Parathyroid adenoma (tissue), 2 donors: Measurements from ENCODE around the gene DOCK4.

Source experiments
- H2AFZ ChIP-seq: fragments of 300-600 bp; sonication (generic); one replicate; pipeline ENCODE4 v1.7.0; 2017; ENCODE audit warnings: antibody characterized with exemption, mild to moderate bottlenecking
- H3K27ac ChIP-seq: fragments of 300-600 bp; sonication (generic); one replicate; pipeline ENCODE4 v1.7.0; 2017
- H3K27me3 ChIP-seq: fragments of 300-600 bp; sonication (generic); one replicate; pipeline ENCODE4 v1.7.0; 2017; ENCODE audit warnings: low read length; ENCODE audit not compliant: control insufficient read depth, insufficient read depth
- H3K36me3 ChIP-seq: fragments of 300-600 bp; sonication (generic); one replicate; pipeline ENCODE4 v1.7.0; 2017; ENCODE audit warnings: low read length; ENCODE audit not compliant: control insufficient read depth, insufficient read depth
- H3K4me1 ChIP-seq: fragments of 300-600 bp; sonication (generic); one replicate; pipeline ENCODE4 v1.7.0; 2017; ENCODE audit warnings: control low read depth
- H3K4me2 ChIP-seq: fragments of 300-600 bp; sonication (generic); one replicate; pipeline ENCODE4 v1.7.0; 2017; ENCODE audit warnings: low read length
- H3K4me3 ChIP-seq: fragments of 300-600 bp; sonication (generic); one replicate; pipeline ENCODE4 v1.7.0; 2017; ENCODE audit warnings: low read depth, low read length
- H3K79me2 ChIP-seq: fragments of 300-600 bp; sonication (generic); one replicate; pipeline ENCODE4 v1.7.0; 2017; ENCODE audit warnings: control low read depth
- H3K9ac ChIP-seq: fragments of 300-600 bp; sonication (generic); one replicate; pipeline ENCODE4 v1.7.0; 2017; ENCODE audit warnings: mild to moderate bottlenecking
- H3K9me3 ChIP-seq: fragments of 300-600 bp; sonication (generic); one replicate; pipeline ENCODE4 v1.7.0; 2017; ENCODE audit warnings: low read length; ENCODE audit not compliant: control insufficient read depth
- TF ChIP-seq, protein P1 (sequence below): fragments of 300-600 bp; sonication (generic); IDR thresholded peaks from one replicate; pipeline ENCODE4 v1.7.0; 2017; ENCODE audit warnings: antibody characterized with exemption, mild to moderate bottlenecking
- donor health status: primary hyperparathyroidism.

Gene DOCK4

DNA sequence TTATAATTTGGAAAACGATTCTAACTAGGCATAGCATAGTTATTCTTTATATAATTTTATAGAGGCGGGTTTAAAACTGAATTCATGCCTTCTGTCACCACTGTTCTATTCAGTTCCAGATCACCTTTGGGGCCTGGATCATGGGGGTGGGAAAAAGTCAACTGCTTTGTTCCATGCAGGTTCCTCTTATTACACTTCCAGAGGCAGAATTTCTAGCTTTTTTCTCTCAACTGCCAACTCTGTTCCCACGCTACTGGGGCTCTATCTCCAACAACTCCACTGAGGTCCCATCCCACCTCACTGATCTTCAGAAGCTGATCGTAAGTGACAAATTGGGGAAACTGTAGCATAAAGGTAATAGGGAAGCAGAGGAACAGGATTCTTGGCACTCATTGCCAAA lies 360.3 kb downstream of the DOCK4 start:
- H3K9me3 ChIP-seq: no peaks in the 10 kb centered on the region
- no peaks in the 10 kb centered on the region for H3K4me1 ChIP-seq
- H3K27me3 ChIP-seq: no peaks in the 10 kb centered on the region
- H2AFZ ChIP-seq: no peak overlapping the region
- H3K79me2 ChIP-seq: no peaks in the 10 kb centered on the region
- H3K4me3 ChIP-seq: no peak overlapping the region
- H3K27ac ChIP-seq: no peak overlapping the region
- no peak overlapping the region for H3K4me2 ChIP-seq
- no peaks in the 10 kb centered on the region for H3K36me3 ChIP-seq
- H3K9ac ChIP-seq: no peak overlapping the region
- TF ChIP-seq, protein P1, sequence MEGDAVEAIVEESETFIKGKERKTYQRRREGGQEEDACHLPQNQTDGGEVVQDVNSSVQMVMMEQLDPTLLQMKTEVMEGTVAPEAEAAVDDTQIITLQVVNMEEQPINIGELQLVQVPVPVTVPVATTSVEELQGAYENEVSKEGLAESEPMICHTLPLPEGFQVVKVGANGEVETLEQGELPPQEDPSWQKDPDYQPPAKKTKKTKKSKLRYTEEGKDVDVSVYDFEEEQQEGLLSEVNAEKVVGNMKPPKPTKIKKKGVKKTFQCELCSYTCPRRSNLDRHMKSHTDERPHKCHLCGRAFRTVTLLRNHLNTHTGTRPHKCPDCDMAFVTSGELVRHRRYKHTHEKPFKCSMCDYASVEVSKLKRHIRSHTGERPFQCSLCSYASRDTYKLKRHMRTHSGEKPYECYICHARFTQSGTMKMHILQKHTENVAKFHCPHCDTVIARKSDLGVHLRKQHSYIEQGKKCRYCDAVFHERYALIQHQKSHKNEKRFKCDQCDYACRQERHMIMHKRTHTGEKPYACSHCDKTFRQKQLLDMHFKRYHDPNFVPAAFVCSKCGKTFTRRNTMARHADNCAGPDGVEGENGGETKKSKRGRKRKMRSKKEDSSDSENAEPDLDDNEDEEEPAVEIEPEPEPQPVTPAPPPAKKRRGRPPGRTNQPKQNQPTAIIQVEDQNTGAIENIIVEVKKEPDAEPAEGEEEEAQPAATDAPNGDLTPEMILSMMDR: no peak

DNA sequence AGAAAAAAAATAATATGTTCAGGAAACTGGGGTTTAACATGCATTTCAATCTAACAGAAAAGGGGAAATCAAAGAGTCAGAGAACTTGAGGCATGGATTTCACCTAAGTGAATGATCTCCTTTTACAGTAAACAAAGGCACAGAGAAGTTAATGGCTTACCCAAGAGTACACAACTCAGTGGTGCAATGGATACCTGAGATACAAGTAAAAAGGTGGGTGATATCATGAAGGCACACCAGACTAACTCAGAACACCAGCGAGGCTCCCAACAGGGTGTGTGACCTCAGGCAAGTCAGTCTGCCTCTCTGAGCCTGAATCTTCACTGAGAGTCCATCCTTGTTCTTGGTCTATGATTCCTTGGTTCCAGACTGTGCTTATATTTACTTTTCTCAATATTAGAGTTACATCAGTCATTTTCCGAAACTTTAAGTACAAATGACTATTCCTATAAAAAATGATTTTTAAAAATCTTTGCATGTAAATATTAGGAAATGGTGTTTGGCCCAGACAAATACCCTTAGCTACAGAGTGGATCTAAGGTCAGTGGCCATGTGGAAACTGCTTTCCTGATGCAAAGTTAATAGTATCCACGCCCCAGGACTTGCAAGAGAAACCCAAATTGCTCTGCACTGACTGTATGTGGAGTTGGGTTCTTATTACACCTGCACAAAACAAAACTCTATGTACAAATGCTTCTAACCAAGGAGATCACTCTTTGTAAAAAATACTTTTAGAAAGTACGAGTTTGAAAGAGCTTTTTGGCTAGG lies 361.1 kb downstream of the DOCK4 start:
- no peaks in the 10 kb centered on the region for H3K4me1 ChIP-seq
- H3K27ac ChIP-seq: no peak overlapping the region
- no peak overlapping the region for H3K4me2 ChIP-seq
- no peak overlapping the region for H3K9ac ChIP-seq
- no peak overlapping the region for H3K4me3 ChIP-seq
- no peaks in the 10 kb centered on the region for H3K9me3 ChIP-seq
- TF ChIP-seq, protein P1: no peak
- H3K79me2 ChIP-seq: no peaks in the 10 kb centered on the region
- no peaks in the 10 kb centered on the region for H3K36me3 ChIP-seq
- no peak overlapping the region for H2AFZ ChIP-seq
- H3K27me3 ChIP-seq: no peaks in the 10 kb centered on the region

DNA sequence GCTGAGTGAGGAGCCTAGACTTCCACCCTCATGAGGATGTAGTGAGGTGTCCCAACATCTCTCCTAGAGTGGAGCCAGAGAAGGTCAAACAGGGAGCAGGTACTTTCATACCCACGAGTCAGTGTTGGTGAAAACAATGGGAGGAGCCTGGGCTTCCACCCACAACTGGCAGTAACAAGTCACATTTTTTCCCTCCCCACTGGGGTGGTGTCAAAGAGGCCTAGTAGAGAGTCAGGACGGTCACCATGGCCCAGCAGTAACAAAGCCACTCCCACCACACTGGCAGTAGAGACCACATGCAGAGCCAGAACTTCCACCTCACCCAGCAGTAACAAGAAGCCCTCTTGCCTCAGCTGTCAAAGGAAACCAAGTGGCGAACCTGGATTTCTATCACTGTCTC lies 363.7 kb downstream of the DOCK4 start:
- no peaks in the 10 kb centered on the region for H3K79me2 ChIP-seq
- no peak overlapping the region for H3K4me3 ChIP-seq
- H3K27me3 ChIP-seq: no peaks in the 10 kb centered on the region
- H2AFZ ChIP-seq: no peak overlapping the region
- no peak overlapping the region for H3K27ac ChIP-seq
- no peaks in the 10 kb centered on the region for H3K4me1 ChIP-seq
- TF ChIP-seq, protein P1: no peak
- no peak overlapping the region for H3K4me2 ChIP-seq
- no peak overlapping the region for H3K9ac ChIP-seq
- H3K36me3 ChIP-seq: no peaks in the 10 kb centered on the region
- no peaks in the 10 kb centered on the region for H3K9me3 ChIP-seq

DNA sequence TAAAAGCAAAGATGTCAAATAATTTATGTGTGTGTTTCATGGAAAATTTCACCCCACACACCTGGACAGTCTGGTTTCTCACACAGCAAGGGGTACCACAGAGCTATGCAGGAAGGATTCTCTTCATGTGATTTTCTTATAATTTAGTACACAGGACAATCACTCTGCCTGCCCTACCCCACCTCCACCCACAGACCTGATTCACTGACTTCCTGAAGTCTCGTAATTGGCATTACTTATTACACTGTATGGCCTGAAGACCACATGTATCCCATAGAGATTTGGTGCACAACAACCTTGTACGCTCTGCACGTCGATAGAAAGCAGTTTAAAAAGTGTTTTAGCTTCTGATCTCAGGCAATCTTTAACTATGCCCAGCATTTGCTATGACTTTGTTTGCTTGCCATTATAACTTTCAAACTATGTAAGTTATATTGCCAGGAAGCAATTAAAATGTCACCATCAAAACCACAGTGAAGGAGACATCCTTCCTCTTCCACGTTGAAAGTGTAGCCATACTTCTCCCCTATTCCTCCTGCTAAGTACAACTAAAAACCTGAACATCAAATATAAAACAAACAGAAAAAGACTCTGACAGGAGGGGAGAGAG lies 364.5 kb downstream of the DOCK4 start:
- H3K4me3 ChIP-seq: no peak overlapping the region
- no peak overlapping the region for H3K9ac ChIP-seq
- no peaks in the 10 kb centered on the region for H3K27me3 ChIP-seq
- TF ChIP-seq, protein P1: no peak
- no peaks in the 10 kb centered on the region for H3K79me2 ChIP-seq
- H3K4me1 ChIP-seq: no peaks in the 10 kb centered on the region
- no peak overlapping the region for H3K27ac ChIP-seq
- H3K9me3 ChIP-seq: no peaks in the 10 kb centered on the region
- no peak overlapping the region for H2AFZ ChIP-seq
- H3K4me2 ChIP-seq: no peak overlapping the region
- H3K36me3 ChIP-seq: no peaks in the 10 kb centered on the region

DNA sequence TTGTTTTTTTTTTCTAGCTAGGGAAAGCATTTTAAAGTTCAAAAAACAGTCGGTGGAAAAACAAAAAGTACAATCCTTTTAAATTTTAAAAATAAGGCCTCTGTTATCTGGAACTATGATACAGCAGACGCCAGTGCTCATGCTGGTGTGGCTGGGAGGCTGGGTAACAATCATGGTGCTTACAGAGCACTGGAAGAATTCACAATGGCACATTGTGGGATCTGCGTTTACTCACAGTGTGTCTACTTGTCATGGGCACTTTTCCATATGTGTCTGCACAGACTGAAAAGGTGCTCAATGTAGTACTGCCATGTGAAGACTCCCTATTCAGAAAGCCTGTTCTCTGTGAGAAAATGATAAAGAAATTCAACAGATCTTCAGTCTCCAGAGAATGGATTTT lies 365.7 kb downstream of the DOCK4 start:
- H3K79me2 ChIP-seq: no peaks in the 10 kb centered on the region
- H3K36me3 ChIP-seq: no peaks in the 10 kb centered on the region
- H3K27ac ChIP-seq: no peak overlapping the region
- H3K27me3 ChIP-seq: no peaks in the 10 kb centered on the region
- TF ChIP-seq, protein P1: no peak
- H3K9ac ChIP-seq: no peak overlapping the region
- H3K9me3 ChIP-seq: no peaks in the 10 kb centered on the region
- no peak overlapping the region for H2AFZ ChIP-seq
- no peak overlapping the region for H3K4me2 ChIP-seq
- no peaks in the 10 kb centered on the region for H3K4me1 ChIP-seq
- H3K4me3 ChIP-seq: no peak overlapping the region
